Stimulated activated CD8-positive, alpha-beta memory T cell treated with anti-CD3 and anti-CD28 coated beads, Interleukin-4, amount 100 ng/mL, for 1 hour (primary cell): Measurements from ENCODE around the gene THSD4.

Source experiments
- DNase-seq, 2 donors: peaks; one replicate each; pipeline ENCODE4 v3.0.0-alpha.2; 2020; ENCODE audit warnings: low read depth in 2 of 2, low spot score in 1 of 2

The THSD4 gene

GRCh38 chr15:71448688-71449114, 333.4 kb downstream of the THSD4 start:
- DNase-seq: no peak

GRCh38 chr15:71449363-71449762, 334.1 kb downstream of the THSD4 start:
- no peak for DNase-seq

- DNase-seq: no peak
Observed at GRCh38 chr15:71449956-71450355, 334.7 kb downstream of the THSD4 start.

GRCh38 chr15:71451130-71451529, 335.9 kb downstream of the THSD4 start:
- no peak for DNase-seq

- no peak for DNase-seq
Observed at GRCh38 chr15:71452893-71453292, 337.6 kb downstream of the THSD4 start.

GRCh38 chr15:71454462-71454996, 339.3 kb downstream of the THSD4 start:
- no peak for DNase-seq

GRCh38 chr15:71455107-71455506, 339.8 kb downstream of the THSD4 start:
- no peak for DNase-seq

- no peak for DNase-seq
Observed at GRCh38 chr15:71455878-71456277, 340.6 kb downstream of the THSD4 start.

- no peak for DNase-seq
Observed at GRCh38 chr15:71456362-71456761, 341.1 kb downstream of the THSD4 start.

GRCh38 chr15:71456811-71457210, 341.5 kb downstream of the THSD4 start:
- DNase-seq: no peak

- DNase-seq: no peak
Observed at GRCh38 chr15:71458089-71458660, 342.9 kb downstream of the THSD4 start.

GRCh38 chr15:71461748-71462147, 346.5 kb downstream of the THSD4 start:
- DNase-seq: no peak

GRCh38 chr15:71462638-71463037, 347.4 kb downstream of the THSD4 start:
- no peak for DNase-seq

GRCh38 chr15:71463156-71463665, 347.9 kb downstream of the THSD4 start:
- no peak for DNase-seq

GRCh38 chr15:71465131-71465955, 350.1 kb downstream of the THSD4 start:
- no peak for DNase-seq

GRCh38 chr15:71468715-71469114, 353.4 kb downstream of the THSD4 start:
- no peak for DNase-seq

GRCh38 chr15:71469413-71469812, 354.1 kb downstream of the THSD4 start:
- no peak for DNase-seq

GRCh38 chr15:71471347-71471746, 356.1 kb downstream of the THSD4 start:
- no peak for DNase-seq

GRCh38 chr15:71472566-71472965, 357.3 kb downstream of the THSD4 start:
- DNase-seq: no peak

- DNase-seq: no peak
Observed at GRCh38 chr15:71473751-71474150, 358.5 kb downstream of the THSD4 start.

GRCh38 chr15:71476823-71477222, 361.6 kb downstream of the THSD4 start:
- DNase-seq: no peak

- no peak for DNase-seq
Observed at GRCh38 chr15:71480556-71480955, 365.3 kb downstream of the THSD4 start.
